ENCODE data around the gene KRT73. TPM values are rescaled to one million over a fixed set of nuclear protein-coding genes. Genes with fewer than 3 reads are reported as not detected.
A peak's percentile ranks its signal among the peaks of the same experiment; 100 is the strongest.

The KRT73 gene
- total and polyA plus RNA-seq, 2 of the 8 experiments (the other 6 are each of a cell fraction or from before 2014, with no cell fraction given): not detected

GRCh38 chr12:52582971-52583456 lies 35.3 kb downstream of the KRT73 start (continued):
- TF ChIP-seq SP1 (IDR thresholded peaks at IDR 0.05; ENCODE audit: low read depth, low read length) (no peak), RAD21 (IDR thresholded peaks at IDR 0.05 in 1 of 2, conservative IDR thresholded peaks at IDR 0.05 in 1 of 2; ENCODE audit: low read depth in 2 of 2, low read length in 2 of 2) (peak; percentile 90 to 92)

All from H1 (cell line).